Measurements from ENCODE around the gene PROS1.

The PROS1 gene

GRCh38 chr3:93989241-93989640, 15.5 kb upstream of the PROS1 start:
- DNase-seq (ENCODE audit: extremely low read depth, low read depth): no peak
- no peak for TF ChIP-seq CTCF (IDR thresholded peaks at IDR 0.05; ENCODE audit: low read depth, low read length)

GRCh38 chr3:93988764-93989163, 15.1 kb upstream of the PROS1 start:
- no peak for DNase-seq (ENCODE audit: extremely low read depth, low read depth)
- TF ChIP-seq CTCF (IDR thresholded peaks at IDR 0.05; ENCODE audit: low read depth, low read length): no peak

- no peak for TF ChIP-seq CTCF (IDR thresholded peaks at IDR 0.05; ENCODE audit: low read depth, low read length)
- no peak for DNase-seq (ENCODE audit: extremely low read depth, low read depth)
These were observed 14.6 kb upstream of the PROS1 start for GRCh38 chr3:93988283-93988682.

GRCh38 chr3:93984618-93985017, 10.9 kb upstream of the PROS1 start:
- no peak for TF ChIP-seq CTCF (IDR thresholded peaks at IDR 0.05; ENCODE audit: low read depth, low read length)

GRCh38 chr3:93983408-93983807, 9.7 kb upstream of the PROS1 start:
- no peak for TF ChIP-seq CTCF (IDR thresholded peaks at IDR 0.05; ENCODE audit: low read depth, low read length)

More at GRCh38 chr3:93984618-93985017, 10.9 kb upstream of the PROS1 start:
- no peak for DNase-seq (ENCODE audit: extremely low read depth, low read depth)

GRCh38 chr3:93981649-93982048, 8.0 kb upstream of the PROS1 start:
- DNase-seq (ENCODE audit: extremely low read depth, low read depth): no peak
- TF ChIP-seq CTCF (IDR thresholded peaks at IDR 0.05; ENCODE audit: low read depth, low read length): no peak

More at GRCh38 chr3:93983408-93983807, 9.7 kb upstream of the PROS1 start:
- no peak for DNase-seq (ENCODE audit: extremely low read depth, low read depth)

- DNase-seq (ENCODE audit: extremely low read depth, low read depth): peak; percentile 94
- TF ChIP-seq CTCF (IDR thresholded peaks at IDR 0.05; ENCODE audit: low read depth, low read length): no peak
These were observed 6.4 kb upstream of the PROS1 start, which contains the start of gene ARL13B for GRCh38 chr3:93979850-93980676. TSS of gene ARL13B (plus strand) at chr3:93980155. CDS start at chr3:93980424, 269 bp downstream.
